Measurements from ENCODE around the gene CTIF.

The CTIF gene

DNA sequence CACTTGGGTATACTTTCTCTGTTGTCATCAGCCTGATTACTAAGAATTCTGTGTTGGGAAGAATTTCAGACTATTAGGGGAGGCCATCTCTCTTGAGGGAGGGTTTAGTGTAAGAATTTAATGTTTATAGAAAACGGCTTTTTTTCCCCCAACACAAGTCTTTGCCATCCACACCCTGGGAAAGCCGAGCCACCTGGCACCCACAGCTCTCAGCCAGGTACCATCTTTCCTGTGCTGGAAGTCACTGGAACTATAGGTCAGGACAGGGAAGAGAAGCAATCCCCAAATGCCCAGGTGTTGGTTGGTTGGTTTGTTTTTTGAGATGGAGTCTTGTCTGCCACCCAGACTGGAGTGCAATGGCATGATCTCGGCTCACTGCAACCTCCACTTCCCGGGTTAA, 256.9 kb downstream of the CTIF start:
- no peak for DNase-seq

DNA sequence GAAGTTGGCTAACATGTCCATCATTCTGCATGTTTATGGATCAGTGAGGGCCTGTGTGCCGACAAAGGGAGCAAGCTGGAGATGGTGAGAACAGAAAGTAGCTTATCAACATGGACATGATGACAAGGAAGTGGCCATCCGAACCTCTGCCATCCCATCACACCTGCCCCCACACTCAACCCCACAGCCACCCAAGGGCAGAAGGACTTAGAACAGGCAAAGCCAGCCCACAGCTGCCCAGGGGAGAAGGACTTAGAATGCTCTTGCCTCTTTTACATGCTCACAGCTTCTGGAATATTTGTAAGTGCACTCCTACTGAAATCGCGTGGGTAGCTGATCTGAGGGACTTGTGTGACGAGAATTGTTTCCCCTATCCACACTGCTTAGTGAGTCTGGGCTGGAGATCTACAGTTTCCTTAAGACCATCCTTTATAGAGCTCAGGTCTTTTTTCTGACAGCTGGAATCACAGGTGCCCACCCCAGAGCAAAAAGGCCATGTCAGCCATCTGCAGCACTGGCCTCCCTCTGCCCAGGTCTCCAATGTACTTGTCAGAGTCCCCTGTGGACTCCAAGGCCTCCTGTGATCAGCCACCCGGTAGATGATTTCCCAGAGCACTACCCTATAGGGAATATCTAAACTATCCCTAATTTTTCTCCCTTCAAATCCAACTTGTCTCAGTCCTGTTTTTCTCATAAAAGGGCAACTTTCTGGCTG, 257.8 kb downstream of the CTIF start:
- no peak for DNase-seq

DNA sequence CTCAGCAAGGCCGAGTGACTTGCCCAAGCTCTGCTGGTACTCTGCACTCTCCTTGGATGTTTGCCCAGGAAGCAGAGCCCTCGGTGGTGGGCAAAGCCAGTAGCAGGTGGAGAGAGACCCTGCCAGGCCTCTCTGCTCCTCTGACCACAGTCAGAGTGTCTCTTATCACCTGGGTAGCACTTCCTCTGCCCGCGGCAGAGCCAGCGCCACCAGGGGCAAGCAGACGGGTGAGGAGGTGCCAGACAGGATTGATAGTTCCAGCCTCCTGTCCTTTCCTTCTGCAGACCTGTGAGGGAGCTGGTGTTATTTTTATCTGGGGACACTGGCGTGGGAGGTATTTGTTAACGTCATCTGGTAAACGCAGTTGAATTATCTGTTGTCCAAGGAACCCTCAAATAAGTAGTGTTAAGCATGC, 259.0 kb downstream of the CTIF start:
- DNase-seq = no peak

DNA sequence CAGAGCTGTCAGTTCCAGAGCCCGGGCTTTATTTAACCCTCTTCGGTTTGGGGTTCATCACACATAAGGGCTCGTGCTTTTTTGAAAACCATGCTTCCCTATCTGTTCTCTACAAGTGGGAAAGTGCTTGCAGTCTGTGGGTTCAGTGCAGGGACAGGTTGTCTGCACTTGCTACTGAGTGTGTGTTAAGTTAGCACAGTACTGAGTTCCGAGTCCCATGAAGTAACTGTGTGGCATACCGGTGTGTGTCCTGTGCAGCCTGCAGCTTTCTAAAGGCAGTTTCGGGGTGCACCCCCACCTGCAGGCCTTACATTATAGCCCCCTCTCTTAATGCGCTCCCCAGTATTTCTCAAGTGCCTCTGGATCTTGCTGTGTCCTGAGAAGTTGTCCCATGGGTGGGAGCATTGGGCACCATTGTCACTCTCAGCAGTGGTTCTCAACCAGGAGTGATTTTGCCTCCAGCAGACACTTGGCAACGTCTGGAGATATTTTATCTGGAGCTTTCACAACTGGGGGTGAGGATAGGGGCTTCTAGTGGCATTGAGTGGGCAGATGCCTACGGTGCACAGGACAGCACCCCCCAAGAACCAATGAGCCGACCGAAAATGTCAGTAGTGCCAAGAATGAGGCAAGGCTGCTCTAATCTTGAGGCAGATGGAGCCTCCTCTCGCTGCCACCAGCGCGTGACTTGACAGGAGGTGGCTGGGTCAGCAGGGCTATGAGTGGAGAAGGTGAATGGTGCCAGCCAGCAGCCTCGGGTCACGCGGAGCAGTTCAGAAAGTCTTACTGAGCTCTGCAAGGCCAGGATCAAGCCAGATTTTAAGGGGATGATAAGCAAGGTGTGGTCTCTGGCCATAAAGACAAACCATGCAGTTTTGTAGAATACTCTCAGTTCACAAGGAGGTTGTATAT, 259.8 kb downstream of the CTIF start:
- no peak for DNase-seq

DNA sequence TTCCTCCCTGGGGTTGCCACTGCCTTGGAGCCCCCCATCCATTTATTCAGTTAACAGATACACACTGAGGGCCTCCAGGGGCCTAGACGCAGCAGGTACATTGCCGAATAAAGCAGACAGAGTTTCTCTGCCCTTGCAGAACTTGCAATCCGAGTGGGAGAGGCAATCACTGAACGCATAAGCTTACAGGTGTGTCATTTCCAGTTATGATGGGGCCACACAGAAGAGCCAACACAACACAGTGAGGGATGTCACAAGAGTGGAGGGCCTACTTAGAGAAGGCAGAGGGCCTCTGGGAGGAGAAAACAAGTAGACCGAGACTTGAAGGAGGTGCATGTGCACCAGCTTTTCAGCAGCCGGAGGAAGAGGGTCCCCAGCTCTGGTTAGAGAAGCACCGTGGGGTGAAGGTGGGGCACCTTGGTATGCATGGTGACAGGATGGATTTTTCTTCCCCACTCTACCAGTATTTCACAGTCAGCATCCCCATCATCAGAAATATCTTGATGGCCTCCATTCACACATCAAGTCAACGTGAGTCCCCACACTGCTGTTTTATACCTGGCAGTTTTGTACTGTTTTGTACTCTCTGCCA, 261.0 kb downstream of the CTIF start:
- no peak for DNase-seq

DNA sequence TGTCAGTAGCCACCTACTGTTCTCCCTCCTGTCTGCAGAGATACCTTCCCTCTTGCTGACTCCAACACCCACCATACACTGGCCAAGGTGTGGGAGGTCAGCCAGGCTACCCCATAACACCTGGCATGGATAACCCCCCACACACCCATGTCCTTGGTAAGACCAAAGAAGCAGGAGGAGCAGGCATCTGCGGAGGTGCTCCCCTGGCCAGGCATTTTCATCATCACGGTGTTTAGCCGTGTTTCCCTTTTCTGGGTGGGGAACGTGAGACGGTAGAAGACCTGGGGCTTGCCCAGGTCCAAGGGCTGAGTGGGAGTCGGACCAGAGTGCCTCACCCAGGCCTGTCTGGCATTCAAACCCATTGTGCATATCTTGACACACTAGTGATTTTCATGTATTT, 261.6 kb downstream of the CTIF start:
- DNase-seq = no peak

DNA sequence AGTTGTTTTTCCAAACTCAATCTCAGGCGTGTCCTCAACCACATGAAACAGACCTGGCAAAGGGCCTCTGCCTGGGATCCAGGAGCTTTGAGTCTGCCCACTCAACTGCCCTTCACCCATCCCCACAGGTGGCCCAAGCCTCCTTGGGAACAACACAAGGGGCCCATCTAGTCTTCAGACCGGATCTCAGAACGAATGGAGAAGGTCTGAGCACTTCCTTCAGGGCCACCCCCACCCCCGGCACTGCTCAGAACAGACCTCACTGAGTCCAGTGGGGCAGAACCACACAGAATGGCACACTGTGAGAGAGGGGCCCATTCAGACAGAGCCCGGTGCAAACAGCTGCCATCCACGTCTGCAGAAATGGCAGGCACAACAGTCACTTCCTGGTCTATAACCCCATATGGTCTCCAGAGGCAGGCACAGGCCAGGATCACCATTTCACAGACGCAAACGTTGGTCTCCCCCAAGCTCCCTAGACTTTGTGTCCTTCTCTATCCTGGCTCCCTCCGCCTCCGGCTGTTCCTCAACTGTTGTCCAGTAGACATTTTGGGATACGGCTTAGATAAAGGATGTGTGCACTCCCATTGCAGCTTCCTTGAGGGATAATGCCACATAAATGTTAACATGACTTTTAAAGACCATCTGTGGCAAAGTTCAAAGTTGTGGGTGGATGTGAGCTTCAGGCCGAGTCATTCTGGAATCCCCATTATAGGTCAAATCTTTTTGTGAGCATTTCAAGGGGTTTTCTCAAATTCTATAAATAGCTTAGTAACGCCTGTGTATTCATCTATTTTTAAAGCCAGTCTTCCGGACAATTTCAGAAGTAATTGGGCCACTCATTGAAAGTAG, 262.3 kb downstream of the CTIF start:
- DNase-seq = no peak

DNA sequence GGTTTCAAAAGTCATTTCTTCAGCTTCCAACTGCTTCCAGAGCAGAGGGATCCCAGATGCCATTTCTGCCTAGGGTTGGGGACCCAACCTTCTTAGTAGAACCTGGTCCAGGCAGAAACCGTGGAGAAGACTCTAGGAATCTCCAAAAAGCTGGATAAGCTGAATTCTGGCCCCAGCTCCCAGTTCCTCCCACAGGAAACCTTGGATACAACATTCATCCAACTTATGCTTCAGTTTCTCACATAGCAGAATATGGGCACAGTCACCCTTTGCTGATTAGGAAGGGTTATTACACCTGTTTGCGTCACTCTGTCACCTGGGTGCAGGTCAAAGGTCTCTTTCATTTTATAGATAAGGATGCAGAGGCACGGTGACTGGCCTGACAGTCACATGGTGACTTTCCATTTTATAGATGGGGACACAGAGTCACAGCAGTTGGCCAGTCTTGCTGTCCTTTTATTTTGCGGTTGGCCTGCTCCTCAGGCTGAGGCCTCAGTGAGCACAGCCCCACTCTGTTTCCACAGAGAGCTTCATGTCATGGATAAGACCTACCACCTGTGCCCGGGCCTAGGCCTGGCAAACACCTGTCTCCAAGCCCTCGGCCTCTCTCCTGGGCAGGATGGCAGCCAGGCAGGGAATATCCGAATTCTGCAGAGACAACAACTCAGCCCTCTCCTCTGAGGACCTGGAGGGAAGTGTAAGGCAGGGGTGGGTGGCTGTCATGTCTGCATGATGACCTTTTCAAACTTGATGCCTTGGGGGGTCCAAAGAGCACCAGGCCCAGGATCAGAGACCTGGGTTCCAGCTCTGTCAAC, 263.1 kb downstream of the CTIF start:
- no peak for DNase-seq

DNA sequence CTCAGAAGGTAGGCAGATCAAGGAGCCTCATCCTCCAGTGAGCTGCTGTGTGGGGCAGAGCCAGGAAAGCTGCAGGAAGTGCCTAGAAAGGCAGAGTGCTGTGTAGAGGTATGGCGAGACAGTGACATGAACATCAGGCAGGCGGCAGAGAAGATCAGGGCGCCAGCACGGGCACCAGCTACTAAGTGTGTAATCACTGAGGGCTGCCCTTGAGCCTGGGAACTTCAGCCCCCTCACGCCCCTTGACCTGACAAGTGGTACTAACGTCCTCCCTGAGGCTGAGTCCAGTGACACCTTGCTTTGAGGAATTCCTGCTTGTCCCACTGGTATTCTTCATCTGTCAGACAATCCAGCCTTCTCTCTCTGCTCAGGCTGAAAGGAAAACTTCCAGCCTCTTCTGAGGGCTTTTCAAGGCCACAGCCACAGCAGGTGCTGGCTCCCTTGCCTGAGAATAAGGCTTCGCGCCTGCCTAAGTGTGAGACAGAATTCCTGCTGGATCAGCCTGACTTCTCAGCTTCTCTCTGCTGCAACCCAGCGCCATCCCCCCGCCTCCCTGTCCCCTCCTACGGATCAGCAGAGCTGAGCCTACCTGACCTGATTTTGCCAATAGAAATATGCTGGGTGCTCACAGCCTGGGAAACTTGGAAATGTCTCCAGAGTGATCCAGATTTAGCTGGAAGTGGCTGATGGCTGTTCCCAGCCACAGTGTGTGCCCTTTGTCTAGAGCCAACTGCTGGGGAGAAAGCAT, 263.9 kb downstream of the CTIF start:
- no peak for DNase-seq

DNA sequence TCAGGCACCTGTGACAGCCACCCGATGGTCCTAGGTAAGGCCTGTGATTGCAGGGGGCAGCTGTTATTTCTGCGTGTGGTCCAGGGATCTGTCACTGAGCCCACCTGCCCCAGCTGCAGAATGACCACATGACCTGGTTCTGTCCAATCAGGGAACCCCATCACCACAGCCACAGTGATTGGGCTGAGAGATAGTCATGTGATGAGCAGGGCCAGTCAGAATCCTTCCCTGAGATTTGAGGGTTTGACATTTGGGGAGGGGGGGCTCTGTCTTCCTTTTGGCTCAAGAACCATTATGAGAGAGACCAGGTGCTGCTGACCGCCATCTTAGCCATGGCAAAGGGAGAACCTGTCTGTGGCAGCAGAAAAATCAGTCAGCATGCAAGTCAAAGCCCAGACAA, 264.7 kb downstream of the CTIF start:
- no peak for DNase-seq

DNA sequence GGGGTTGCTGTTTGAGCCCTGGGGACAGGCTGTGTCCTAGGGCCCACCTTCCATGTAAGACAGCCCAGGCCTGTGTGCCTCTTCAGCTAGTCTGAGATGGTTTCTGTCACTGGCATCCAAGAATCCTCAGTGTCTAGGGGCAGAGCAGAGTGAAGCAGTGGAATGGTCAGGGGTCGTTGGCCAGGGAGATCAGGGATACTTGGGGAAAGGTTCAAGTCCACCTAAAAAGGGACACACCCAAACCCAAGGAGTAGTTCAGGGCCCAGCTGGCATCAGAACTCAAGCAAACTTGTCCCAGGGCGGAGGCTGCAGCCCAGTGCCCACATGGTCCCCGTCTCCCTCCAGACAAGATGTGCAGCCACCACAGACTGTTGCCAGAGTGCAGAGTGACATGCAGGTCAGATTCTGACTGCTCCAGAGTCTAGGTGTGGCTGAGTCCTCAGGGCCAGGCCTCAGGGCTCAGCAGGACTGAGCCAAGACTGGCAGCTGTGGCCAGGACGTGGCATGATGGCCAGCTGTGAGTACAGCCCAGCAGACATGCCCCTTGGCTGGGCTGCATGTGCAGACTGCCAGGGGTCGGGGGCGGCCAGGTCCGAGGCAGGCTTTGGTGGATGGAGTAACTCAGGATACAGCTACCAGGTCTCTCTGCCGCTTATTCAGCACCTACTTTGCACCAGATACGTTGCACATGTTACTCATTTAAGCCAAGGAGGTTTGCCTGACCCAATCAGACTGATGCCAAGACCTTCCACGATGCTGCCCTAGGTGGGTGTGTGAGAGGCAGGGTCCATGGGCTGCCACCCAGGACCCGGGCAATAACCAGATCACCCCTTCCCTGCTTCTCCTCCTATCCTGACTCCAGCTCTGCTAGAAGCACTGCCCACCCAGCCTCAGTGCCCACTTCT, 265.4 kb downstream of the CTIF start:
- DNase-seq = no peak

DNA sequence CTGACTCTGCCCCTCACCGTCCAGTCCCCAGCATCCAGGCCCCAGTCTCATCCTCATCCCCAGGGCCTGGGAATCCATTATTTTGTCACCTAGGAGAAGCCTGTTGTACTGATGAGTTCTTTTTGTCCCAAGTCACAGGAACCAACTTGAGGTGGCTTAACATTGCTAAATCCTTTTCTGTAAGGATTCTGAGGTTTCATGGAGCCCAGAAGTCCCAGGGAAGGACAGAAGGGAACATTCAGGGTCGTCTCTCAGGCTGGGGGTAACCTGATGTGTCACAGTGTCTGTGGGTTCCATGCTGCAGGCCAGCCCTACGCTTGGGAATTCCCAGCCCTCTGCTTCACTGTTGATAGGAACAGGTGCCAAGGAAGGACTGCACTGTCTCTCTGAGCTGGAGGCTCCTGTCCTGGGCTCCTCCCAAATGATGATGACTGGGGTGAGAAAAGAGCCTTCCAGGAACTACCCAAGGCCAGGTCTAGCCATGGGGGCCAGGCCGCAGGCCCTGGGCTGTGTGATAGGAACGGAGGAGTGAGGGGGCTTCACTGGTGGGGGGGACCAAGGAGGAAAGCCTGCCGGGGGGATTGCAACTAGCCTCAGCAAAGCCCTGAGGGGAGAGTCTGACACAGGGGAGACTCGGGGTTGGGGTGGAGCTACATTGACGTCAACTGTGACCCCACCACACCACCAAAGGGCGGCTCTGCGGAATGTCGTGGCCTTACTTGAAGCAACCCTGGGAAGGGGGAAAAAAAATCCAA, 266.2 kb downstream of the CTIF start:
- no peak for DNase-seq

DNA sequence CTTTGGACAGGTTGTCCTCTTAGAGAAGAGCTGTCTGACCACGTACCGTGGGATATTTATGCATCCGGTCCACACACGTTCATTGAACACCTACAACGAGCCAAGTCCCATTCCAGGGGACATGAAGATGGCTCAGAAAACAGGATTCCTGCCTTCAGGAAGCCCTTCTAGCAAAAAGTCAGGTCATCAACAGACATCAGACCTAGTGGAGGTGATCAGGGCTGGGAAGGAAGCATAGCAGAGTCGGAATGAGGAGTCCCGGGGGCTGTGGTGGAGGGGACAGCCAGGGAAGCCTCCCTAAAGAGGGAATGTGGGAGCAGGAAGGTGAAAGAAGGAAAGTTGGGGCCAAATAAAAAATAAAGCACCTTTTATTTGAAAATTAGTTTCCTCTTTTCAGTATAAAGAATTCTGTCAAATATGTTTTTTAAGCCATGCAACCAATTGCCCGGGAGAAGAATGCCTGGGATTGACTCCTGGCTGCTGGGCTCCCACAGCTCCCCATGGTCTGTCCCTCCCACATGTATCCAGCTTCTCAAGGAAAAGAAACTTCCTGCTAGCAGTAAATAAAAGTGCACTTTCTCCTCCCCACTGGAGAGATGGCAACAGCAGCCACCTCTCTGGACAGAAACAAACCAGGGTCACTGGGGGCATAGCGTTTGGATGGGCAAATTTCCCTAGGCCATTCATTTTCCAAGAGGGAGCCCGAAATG, 267.1 kb downstream of the CTIF start:
- DNase-seq = no peak

DNA sequence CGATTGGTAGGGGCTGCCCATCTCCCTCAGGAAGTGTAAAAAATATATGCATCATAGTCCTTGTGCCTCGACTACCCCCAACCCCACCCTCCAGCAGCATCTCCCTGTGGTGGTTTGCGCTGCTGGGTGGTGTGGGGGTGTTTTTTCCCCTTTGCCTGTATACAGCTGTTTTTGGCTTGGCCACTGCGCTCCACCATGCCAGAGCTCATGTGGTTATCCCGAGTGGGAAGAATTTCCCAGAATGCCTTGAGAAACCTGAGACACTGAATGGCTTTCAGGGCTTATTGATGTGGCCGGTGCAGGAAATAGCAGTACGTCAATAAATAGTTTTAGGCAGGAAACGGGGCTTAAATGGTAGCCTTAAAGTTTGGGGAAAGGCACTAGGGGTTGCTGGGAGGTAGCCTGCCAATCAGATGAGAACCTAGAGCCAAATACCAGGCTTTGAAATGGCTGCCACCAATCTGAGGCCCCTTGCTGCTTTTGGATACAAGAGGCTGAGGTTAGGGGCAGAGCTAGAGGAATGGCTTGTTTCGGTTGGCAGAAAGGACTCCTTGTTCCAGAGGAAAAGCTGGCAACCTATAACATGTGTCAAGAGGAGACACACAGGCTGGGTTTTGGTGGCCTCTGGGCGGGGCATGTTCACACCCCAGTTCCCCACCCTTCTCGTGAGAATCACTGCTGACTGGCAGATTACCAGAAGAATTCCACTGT, 267.9 kb downstream of the CTIF start:
- no peak for DNase-seq

DNA sequence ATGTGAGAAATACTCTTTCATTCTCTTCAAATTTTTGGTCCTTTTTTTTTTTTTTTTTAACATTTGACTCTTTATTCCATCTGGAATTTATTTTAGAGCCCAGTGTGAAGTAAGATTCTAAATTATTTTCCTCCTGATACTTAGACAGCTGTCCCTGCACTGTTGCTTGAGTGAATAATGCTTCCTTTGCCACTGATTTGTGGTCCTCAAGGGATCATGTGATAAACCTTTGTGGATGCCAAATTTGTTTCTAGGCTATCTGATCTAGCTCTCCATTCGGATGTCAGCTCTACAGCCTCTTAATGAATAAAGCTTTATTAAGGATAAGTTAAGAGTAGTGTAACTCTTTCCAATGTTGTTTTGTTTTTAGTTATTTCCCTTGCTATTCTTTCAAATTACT, 269.6 kb downstream of the CTIF start:
- no peak for DNase-seq

DNA sequence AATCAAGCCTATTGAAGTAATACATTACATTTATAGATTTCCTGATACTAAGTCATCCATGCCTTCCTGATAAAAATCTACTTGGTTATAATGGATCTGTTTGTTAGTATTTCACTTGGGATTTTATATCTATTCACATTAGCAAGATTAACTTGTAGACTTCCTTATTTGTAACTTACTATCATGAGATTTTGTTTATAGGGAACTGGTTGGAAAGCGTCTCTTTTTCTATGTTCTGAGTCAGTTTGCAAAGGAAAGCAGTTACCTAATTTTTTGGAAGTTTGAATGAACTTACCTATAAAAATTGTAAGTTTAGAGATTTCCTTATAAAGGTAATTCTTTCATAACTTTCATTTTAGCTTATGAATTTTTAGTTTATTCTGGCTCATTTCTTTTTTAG, 270.5 kb downstream of the CTIF start:
- no peak for DNase-seq

DNA sequence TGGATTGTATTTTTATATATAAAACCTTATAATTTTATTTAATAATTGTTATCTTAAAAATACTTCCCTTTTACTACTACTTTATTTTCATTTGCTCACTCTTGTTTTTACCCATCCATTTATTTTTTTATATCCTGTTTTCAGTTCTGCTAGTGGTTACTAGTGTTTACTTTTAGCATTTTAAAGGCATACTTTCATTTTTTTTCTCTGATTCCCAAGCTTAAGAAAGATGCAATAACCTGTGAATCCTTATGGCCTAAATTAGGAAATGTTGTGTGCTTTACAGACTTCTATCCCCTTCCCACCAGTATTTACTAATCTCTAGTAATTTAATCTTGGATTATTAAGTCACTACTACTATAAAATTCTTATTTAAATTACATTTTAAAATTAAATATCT, 272.0 kb downstream of the CTIF start:
- no peak for DNase-seq

DNA sequence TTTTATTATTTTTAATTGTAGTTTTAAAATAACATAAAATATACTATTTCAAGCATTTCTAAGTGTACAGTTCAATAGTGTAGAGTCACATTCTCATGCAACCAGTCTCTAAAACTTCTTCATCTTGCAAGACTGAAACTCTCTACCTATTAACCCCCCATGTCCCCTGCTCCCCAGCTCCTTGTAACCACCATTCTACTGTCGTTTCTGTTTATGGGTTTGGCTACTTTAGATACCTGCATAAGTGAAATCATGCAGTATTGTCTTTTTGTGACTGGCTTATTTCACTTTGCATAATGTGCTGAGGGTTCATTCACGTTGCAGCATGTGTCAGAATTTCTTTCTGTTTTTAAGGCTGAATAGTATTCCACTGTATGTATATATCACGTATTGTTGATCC, 272.6 kb downstream of the CTIF start:
- DNase-seq = no peak

Data from NCI-H1048 (cell line).